Mesenchymal stem cell (in vitro differentiated cells and primary cell): ENCODE data around the gene DAD1.

Source experiments
- DNase-seq: peaks from one replicate; pipeline ENCODE4 v3.0.0-alpha.2; 2013
- H2AFZ ChIP-seq: one replicate; pipeline ENCODE4 v1.6.1; 2013; ENCODE audit warnings: low read depth, mild to moderate bottlenecking, control low read depth, inconsistent platforms, low read length, moderate library complexity
- H2AK5ac ChIP-seq: 2 replicates; pipeline ENCODE4 v1.6.1; 2013; ENCODE audit warnings: low read length, moderate library complexity, mild to moderate bottlenecking, inconsistent platforms; ENCODE audit not compliant: severe bottlenecking
- H2BK120ac ChIP-seq: one replicate; pipeline ENCODE4 v1.6.1; 2013; ENCODE audit warnings: low read depth, mild to moderate bottlenecking, inconsistent platforms, low read length, moderate library complexity
- H2BK12ac ChIP-seq, 2 experiments: one replicate each; pipeline ENCODE4 v1.6.1; 2013; ENCODE audit warnings: inconsistent platforms in 2 of 2, low read length in 2 of 2, mild to moderate bottlenecking in 2 of 2, moderate library complexity in 2 of 2, control low read depth in 1 of 2
- H2BK15ac ChIP-seq: one replicate; pipeline ENCODE4 v1.6.1; 2013; ENCODE audit warnings: mild to moderate bottlenecking, low read depth, inconsistent platforms; ENCODE audit not compliant: poor library complexity, severe bottlenecking
- H2BK5ac ChIP-seq: 2 replicates; pipeline ENCODE4 v1.6.1; 2013; ENCODE audit warnings: low read depth, mild to moderate bottlenecking, low read length, control low read depth, inconsistent platforms; ENCODE audit not compliant: poor library complexity, severe bottlenecking
- H3K14ac ChIP-seq, 2 experiments: one replicate each; pipeline ENCODE4 v1.6.1; 2013; ENCODE audit warnings: inconsistent platforms in 2 of 2, low read length in 2 of 2, control low read depth in 1 of 2, mild to moderate bottlenecking in 1 of 2, moderate library complexity in 1 of 2
- H3K18ac ChIP-seq, 2 experiments: one replicate each; pipeline ENCODE4 v1.6.1; 2013; ENCODE audit warnings: inconsistent platforms in 2 of 2, low read length in 2 of 2, control low read depth in 1 of 2, low read depth in 1 of 2, mild to moderate bottlenecking in 1 of 2
- H3K23ac ChIP-seq, 2 experiments: one replicate each; pipeline ENCODE4 v1.6.1; 2013; ENCODE audit warnings: inconsistent platforms in 2 of 2, low read length in 2 of 2, mild to moderate bottlenecking in 2 of 2, moderate library complexity in 2 of 2, control low read depth in 1 of 2
- H3K27ac ChIP-seq: 2 replicates; pipeline ENCODE4 v1.5.1; 2013; ENCODE audit warnings: mild to moderate bottlenecking, moderate library complexity, low read length, control low read depth, inconsistent platforms; ENCODE audit not compliant: poor library complexity, severe bottlenecking
- H3K27me3 ChIP-seq, 2 experiments: 2 replicates each; pipeline versions ENCODE4 v1.6.1 to v1.7.0; 2013; ENCODE audit warnings: low read length in 2 of 2, mild to moderate bottlenecking in 2 of 2, moderate library complexity in 2 of 2, control low read depth in 1 of 2, inconsistent platforms in 1 of 2; ENCODE audit not compliant: control insufficient read depth in 1 of 2, insufficient read depth in 1 of 2
- H3K36me3 ChIP-seq, 2 experiments: 2 replicates each; pipeline versions ENCODE4 v1.6.1 to v1.7.0; 2013; ENCODE audit warnings: low read length in 2 of 2, control low read depth in 1 of 2, inconsistent platforms in 1 of 2, low read depth in 1 of 2, mild to moderate bottlenecking in 1 of 2; ENCODE audit not compliant: insufficient read depth in 2 of 2, control insufficient read depth in 1 of 2
- H3K4ac ChIP-seq, 2 experiments: one replicate each; pipeline ENCODE4 v1.6.1; 2013; ENCODE audit warnings: inconsistent platforms in 2 of 2, low read length in 2 of 2, mild to moderate bottlenecking in 2 of 2, moderate library complexity in 2 of 2, control low read depth in 1 of 2, low read depth in 1 of 2
- H3K4me1 ChIP-seq: 2 replicates; pipeline ENCODE4 v1.6.1; 2013; ENCODE audit warnings: low read depth, low read length, control low read depth; ENCODE audit not compliant: control insufficient read depth, insufficient read depth
- H3K4me2 ChIP-seq: 2 replicates; pipeline ENCODE4 v1.6.1; 2013; ENCODE audit warnings: low read length, mild to moderate bottlenecking, inconsistent platforms; ENCODE audit not compliant: poor library complexity, severe bottlenecking
- H3K4me3 ChIP-seq, 2 experiments: 2 replicates each; pipeline versions ENCODE4 v1.5.1 to v1.7.0; 2013; ENCODE audit warnings: low read length in 2 of 2, mild to moderate bottlenecking in 2 of 2, control low read depth in 1 of 2, low read depth in 1 of 2; ENCODE audit not compliant: insufficient read depth in 1 of 2
- H3K79me1 ChIP-seq: replicated peaks from 2 replicates; pipeline ENCODE4 v1.6.1; 2013; ENCODE audit warnings: mild to moderate bottlenecking, control low read depth, low read length, inconsistent platforms; ENCODE audit not compliant: poor library complexity, severe bottlenecking
- H3K9ac ChIP-seq: 2 replicates; pipeline ENCODE4 v1.7.0; 2013; ENCODE audit warnings: mild to moderate bottlenecking, low read length, moderate library complexity
- H3K9me3 ChIP-seq: 2 replicates; pipeline ENCODE4 v1.7.0; 2013; ENCODE audit warnings: mild to moderate bottlenecking, low read length; ENCODE audit not compliant: control insufficient read depth
- H4K8ac ChIP-seq: one replicate; pipeline ENCODE4 v1.6.1; 2013; ENCODE audit warnings: inconsistent platforms, mild to moderate bottlenecking, low read length, moderate library complexity
- H4K91ac ChIP-seq: one replicate; pipeline ENCODE4 v1.6.1; 2013; ENCODE audit warnings: mild to moderate bottlenecking, low read length, inconsistent platforms
- WGBS: methylation state at CpG from one replicate; pipeline ENCODE4 v1.1.7; 2013; ENCODE audit warnings: mixed read lengths; 5-methylcytosine and 5-hydroxymethylcytosine counted together

DAD1 gene

DNA sequence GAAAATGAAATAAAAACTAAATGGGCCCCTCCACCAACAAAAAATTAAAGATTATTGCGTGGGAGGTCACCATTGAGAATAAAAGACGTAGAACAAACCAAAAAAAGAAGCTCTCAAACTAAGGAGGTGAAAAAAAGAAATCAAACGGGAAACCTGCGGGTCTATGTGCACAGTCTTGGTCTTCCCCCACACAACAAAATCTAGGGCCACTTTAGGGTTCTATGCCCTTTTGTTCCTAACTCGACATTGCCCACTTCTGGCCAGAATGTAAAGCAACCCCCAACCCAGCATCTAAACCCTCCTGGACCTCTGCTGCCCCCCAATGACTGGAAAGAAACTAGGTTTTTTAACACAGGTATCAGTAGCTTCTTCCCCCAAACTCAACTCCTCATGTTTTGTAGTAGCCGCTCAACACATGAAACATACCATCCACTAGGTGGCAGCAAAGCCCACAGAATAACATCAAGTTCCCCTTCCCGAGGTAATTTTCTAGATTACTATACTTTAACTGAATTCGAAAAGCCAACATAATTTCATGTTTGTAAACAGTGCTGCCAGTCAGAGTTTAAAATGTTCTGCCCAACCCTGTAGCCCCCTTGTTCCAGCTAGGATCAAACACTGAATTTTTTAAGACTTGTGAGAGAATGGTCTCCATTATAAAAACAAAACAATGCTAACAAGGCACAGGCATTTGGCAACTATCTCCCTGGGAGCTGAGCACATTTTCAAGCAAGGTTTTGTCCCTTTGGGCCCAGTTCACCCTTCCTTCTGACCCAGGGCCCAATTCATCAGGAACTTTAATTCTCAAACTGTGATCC, 18.7 kb downstream of the DAD1 start:
- no peak overlapping the region for H2BK120ac ChIP-seq
- peak overlapping the region in 1 of 2 experiments; percentile 57 for H2BK12ac ChIP-seq
- no peak overlapping the region for H3K23ac ChIP-seq
- H3K18ac ChIP-seq, result no peak overlapping the region
- H3K4me3 ChIP-seq, result no peak overlapping the region
- no peaks in the 10 kb centered on the region for H3K9me3 ChIP-seq
- H3K27me3 ChIP-seq, result no peaks in the 10 kb centered on the region
- H4K8ac ChIP-seq, result no peak overlapping the region
- H2AK5ac ChIP-seq, result peak overlapping the region; percentile 97
- H3K4me1 ChIP-seq, result peaks cover 7% of the 10 kb centered on the region
- peak overlapping the region; percentile 42 for H3K9ac ChIP-seq
- H3K14ac ChIP-seq, result no peak overlapping the region
- H4K91ac ChIP-seq, result no peak overlapping the region
- H3K79me1 ChIP-seq, result peaks cover 8% of the 10 kb centered on the region
- peak overlapping the region; percentile 61 for H3K27ac ChIP-seq
- H3K4ac ChIP-seq, result no peak overlapping the region
- H3K36me3 ChIP-seq, result peaks cover 17 to 92% of the 10 kb centered on the region in 2 experiments
- peak; percentile 80 for DNase-seq
- H2BK15ac ChIP-seq, result no peak overlapping the region
- no peak overlapping the region for H3K4me2 ChIP-seq
- WGBS, result 31% methylated on average over 8 of the region's 8 CpGs
- no peak overlapping the region for H2AFZ ChIP-seq
- H2BK5ac ChIP-seq, result no peak overlapping the region

DNA sequence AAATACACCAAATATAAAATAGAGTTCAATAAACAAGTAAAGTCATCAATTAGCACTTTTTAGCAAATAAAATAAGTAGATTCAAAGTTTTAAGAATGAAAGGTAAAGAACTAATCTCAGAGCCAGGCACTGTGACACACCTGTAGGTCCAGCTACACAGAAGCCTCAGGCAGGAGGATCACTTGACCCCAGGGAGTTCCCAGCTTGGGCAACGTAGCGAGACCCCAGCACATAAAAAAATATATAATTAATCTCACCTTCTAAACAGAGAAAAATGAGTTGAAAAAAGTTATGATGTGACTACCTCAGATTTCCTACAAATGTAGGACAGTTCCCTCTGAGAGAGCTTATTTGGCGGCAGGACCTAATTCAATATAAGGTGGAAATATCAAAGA, 19.3 kb downstream of the DAD1 start:
- Histone ChIP-seq H4K91ac (no peak overlapping the region), H3K4me2 (no peak overlapping the region), H3K79me1 (peaks cover 9% of the 10 kb centered on the region), H3K4ac (no peak overlapping the region), H2BK15ac (no peak overlapping the region), H3K36me3 (peaks cover 17 to 92% of the 10 kb centered on the region in 2 experiments), H3K18ac (no peak overlapping the region), H2BK12ac (no peak overlapping the region), H4K8ac (no peak overlapping the region), H2BK5ac (no peak overlapping the region), H2AFZ (no peak overlapping the region), H3K14ac (no peak overlapping the region), H3K23ac (no peak overlapping the region), H2BK120ac (no peak overlapping the region), H3K27me3 (no peaks in the 10 kb centered on the region), H3K4me3 (no peak overlapping the region), H3K27ac (no peak overlapping the region), H3K4me1 (peaks cover 7% of the 10 kb centered on the region), H3K9me3 (no peaks in the 10 kb centered on the region), H3K9ac (peak overlapping the region; percentile 42), H2AK5ac (no peak overlapping the region)
- no CpG with 5 or more reads among the region's 3 CpGs for WGBS
- no peak for DNase-seq

DNA sequence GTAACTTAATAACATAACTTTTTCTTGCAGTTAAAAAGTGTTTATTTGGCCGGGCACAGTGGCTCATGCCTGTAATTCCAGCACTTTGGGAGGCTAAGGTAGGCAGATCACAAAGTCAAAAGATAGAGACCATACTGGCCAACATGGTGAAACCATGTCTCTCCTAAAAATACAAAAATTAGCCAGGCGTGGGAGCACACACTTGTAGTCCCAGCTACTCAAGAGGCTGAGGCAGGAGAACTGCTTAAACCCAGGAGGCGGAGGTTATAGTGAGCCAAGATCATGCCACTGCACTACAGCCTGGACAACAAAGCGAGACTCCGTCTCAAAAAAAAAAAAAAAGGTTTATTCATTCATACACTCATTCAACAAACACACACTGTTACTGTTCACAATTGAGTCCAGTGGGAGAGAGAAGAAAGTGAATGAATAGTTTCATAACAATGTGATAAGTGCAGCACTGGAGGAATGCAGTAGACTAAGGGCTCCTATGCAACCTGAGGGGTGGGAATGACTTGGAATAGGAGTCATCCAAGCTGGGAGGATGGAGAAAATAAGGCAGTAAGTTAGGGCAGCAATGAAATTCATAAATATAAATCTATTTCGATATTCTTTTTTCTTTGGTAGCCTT, 19.8 kb downstream of the DAD1 start:
- no peak overlapping the region for H2AK5ac ChIP-seq
- no peak for DNase-seq
- no peak overlapping the region for H3K4me2 ChIP-seq
- no peaks in the 10 kb centered on the region for H3K27me3 ChIP-seq
- no peak overlapping the region for H3K27ac ChIP-seq
- peaks cover 7% of the 10 kb centered on the region for H3K4me1 ChIP-seq
- no peak overlapping the region for H2BK12ac ChIP-seq
- H4K91ac ChIP-seq, result no peak overlapping the region
- H3K14ac ChIP-seq, result no peak overlapping the region
- no peak overlapping the region for H3K4me3 ChIP-seq
- no peak overlapping the region for H2AFZ ChIP-seq
- WGBS, result 96% methylated on average over 4 of the region's 6 CpGs
- H3K9ac ChIP-seq, result peak overlapping the region; percentile 42
- H2BK15ac ChIP-seq, result no peak overlapping the region
- H3K18ac ChIP-seq, result no peak overlapping the region
- no peaks in the 10 kb centered on the region for H3K9me3 ChIP-seq
- no peak overlapping the region for H3K4ac ChIP-seq
- H2BK120ac ChIP-seq, result no peak overlapping the region
- H2BK5ac ChIP-seq, result no peak overlapping the region
- H3K23ac ChIP-seq, result no peak overlapping the region
- H3K36me3 ChIP-seq, result peaks cover 17 to 92% of the 10 kb centered on the region in 2 experiments
- no peak overlapping the region for H4K8ac ChIP-seq
- H3K79me1 ChIP-seq, result peaks cover 9% of the 10 kb centered on the region

DNA sequence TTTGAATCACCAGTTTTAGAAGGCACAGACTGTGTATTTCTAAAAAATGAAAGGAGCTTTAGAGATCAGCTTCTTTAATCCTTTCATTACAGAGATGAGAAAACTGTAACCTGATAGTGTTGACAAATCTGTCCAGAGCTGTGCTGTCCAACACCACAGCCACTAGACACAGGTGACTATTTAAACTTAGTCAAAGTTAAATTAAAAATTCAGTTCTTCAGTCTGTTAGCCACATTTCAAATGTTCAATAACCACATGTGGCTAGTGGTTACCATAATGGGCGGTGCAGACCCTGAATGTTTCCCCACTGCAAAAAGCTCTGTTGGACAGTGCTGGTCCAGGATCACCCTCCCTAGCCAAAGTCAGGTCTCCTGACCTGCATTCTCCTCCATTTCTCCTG, 21.6 kb downstream of the DAD1 start:
- Histone ChIP-seq H3K18ac (no peak overlapping the region), H3K79me1 (peaks cover 9% of the 10 kb centered on the region), H2AK5ac (no peak overlapping the region), H2BK120ac (no peak overlapping the region), H3K4me1 (peaks cover 7% of the 10 kb centered on the region), H3K9me3 (no peaks in the 10 kb centered on the region), H2BK15ac (no peak overlapping the region), H2BK5ac (no peak overlapping the region), H3K4me2 (no peak overlapping the region), H2AFZ (no peak overlapping the region), H3K27me3 (no peaks in the 10 kb centered on the region), H2BK12ac (no peak overlapping the region), H4K8ac (no peak overlapping the region), H4K91ac (no peak overlapping the region), H3K14ac (no peak overlapping the region), H3K27ac (no peak overlapping the region), H3K23ac (no peak overlapping the region), H3K36me3 (peaks cover 14 to 92% of the 10 kb centered on the region in 2 experiments), H3K4me3 (no peak overlapping the region), H3K4ac (no peak overlapping the region), H3K9ac (peak overlapping the region; percentile 11)
- 98% methylated on average over 1 of the region's 1 CpG for WGBS
- no peak for DNase-seq
